Measurements from ENCODE around the gene RACK1.

RACK1 gene

GRCh38 chr5:181233801-181234454 lies 9.8 kb downstream of the RACK1 start:
- DNase-seq (ENCODE audit: low read depth in 2 of 2): no peak

GRCh38 chr5:181233088-181233800 lies 10.5 kb downstream of the RACK1 start:
- DNase-seq (ENCODE audit: low read depth in 2 of 2): no peak

- DNase-seq (ENCODE audit: low read depth in 2 of 2): no peak
Observed at GRCh38 chr5:181232593-181232992, 11.1 kb downstream of the RACK1 start.

- DNase-seq (ENCODE audit: low read depth in 2 of 2): no peak
Observed at GRCh38 chr5:181231432-181231831, 12.3 kb downstream of the RACK1 start.

GRCh38 chr5:181230551-181230950 lies 13.2 kb downstream of the RACK1 start:
- DNase-seq (ENCODE audit: low read depth in 2 of 2): no peak

GRCh38 chr5:181229996-181230395 lies 13.7 kb downstream of the RACK1 start:
- DNase-seq (ENCODE audit: low read depth in 2 of 2): no peak

- no peak for DNase-seq (ENCODE audit: low read depth in 2 of 2)
Observed at GRCh38 chr5:181224390-181225229, 19.1 kb downstream of the RACK1 start.

GRCh38 chr5:181223729-181224389 lies 19.8 kb downstream of the RACK1 start:
- no peak for DNase-seq (ENCODE audit: low read depth in 2 of 2)

GRCh38 chr5:181223058-181223728 lies 20.5 kb downstream of the RACK1 start, which contains the start of gene TRIM41:
Gene TRIM41, plus strand, starts transcription at chr5:181223281. Its CDS starts 719 bp downstream, at chr5:181224000.
- DNase-seq (ENCODE audit: low read depth in 2 of 2): peak; percentile 90 to 96

- no peak for DNase-seq (ENCODE audit: low read depth in 2 of 2)
Observed at GRCh38 chr5:181222630-181223057, 21.1 kb downstream of the RACK1 start.

- DNase-seq (ENCODE audit: low read depth in 2 of 2): peak; percentile 96 to 99
Observed at GRCh38 chr5:181221792-181222629, 21.7 kb downstream of the RACK1 start.

GRCh38 chr5:181221105-181221791 lies 22.5 kb downstream of the RACK1 start:
- peak in 1 of 2 donors; percentile 35 for DNase-seq (ENCODE audit: low read depth in 2 of 2)

- no peak for DNase-seq (ENCODE audit: low read depth in 2 of 2)
Observed at GRCh38 chr5:181220178-181220515, 23.6 kb downstream of the RACK1 start.

GRCh38 chr5:181219262-181220177 lies 24.2 kb downstream of the RACK1 start:
- no peak for DNase-seq (ENCODE audit: low read depth in 2 of 2)

GRCh38 chr5:181218795-181219124 lies 24.9 kb downstream of the RACK1 start:
- no peak for DNase-seq (ENCODE audit: low read depth in 2 of 2)

GRCh38 chr5:181217803-181218062 lies 26.0 kb downstream of the RACK1 start:
- peak in 1 of 2 donors; percentile 21 for DNase-seq (ENCODE audit: low read depth in 2 of 2)

- peak in 1 of 2 donors; percentile 27 for DNase-seq (ENCODE audit: low read depth in 2 of 2)
Observed at GRCh38 chr5:181217111-181217802, 26.4 kb downstream of the RACK1 start.

Data from stimulated activated CD8-positive, alpha-beta memory T cell treated with anti-CD3 and anti-CD28 coated beads, Interleukin-7, amount 100 ng/mL, for 1 hour (primary cell).